ENCODE data around the gene EML4. TPM values are rescaled to one million over a fixed set of nuclear protein-coding genes. Genes with fewer than 3 reads are reported as not detected.

EML4 gene
- total and polyA plus RNA-seq, 9 of the 15 experiments (the other 6 are each of a cell fraction or from before 2014, with no cell fraction given), result 14.7 to 48.3 (median 36.5) TPM

DNA sequence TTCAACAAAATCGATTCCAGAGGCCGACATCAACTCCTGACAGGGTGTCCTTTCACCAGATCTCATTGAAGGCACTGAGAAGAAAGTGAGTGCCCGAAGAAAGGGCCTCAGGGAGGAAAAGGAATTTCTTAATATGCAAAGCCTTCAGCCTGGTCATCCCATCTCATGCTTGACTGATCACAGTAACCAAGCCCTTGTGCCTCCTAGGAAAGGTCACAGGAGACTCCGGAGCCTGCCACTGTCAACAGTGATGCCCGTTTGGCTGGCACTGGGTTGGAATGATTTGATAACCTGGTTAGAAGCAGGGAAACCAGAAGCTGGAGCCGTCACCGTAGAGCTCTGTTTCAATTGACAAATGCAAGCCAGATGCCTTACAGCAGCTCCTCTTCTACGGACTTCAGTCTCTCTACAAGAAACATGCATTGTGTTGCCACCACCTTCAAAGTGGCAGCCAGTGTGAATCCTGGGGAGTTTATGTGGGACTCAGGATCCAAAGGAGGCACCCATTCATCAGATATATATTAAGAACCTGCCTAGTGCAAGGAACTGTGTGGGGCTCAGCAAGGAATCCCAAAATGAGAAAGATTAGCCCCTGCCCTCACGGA, 167.3 kb downstream of the EML4 start:
- intact Hi-C loops (cut with micrococcal nuclease), result no loop called here
- Histone ChIP-seq H3K9me3 (replicated peaks; ENCODE audit: control insufficient read depth, insufficient read depth, low read depth, low read length) (no peaks in the 10 kb centered on the region), H3K9ac (ENCODE audit: insufficient read depth in 1 of 2, low read depth in 2 of 2, low read length in 2 of 2) (no peak overlapping the region), H3K27me3 (ENCODE audit: control insufficient read depth in 2 of 2, insufficient read depth in 2 of 2, low read length in 2 of 2) (no peaks in the 10 kb centered on the region), H3K36me3 (ENCODE audit: control insufficient read depth, insufficient read depth, low read length) (peaks cover 73% of the 10 kb centered on the region), H2AFZ (ENCODE audit: low read depth, low read length) (no peak overlapping the region), H3K9me1 (ENCODE audit: control insufficient read depth, insufficient read depth, low read length) (no peaks in the 10 kb centered on the region), H3K27ac (ENCODE audit: extremely low read depth, low read depth, low read length) (no peak overlapping the region), H3K4me2 (ENCODE audit: insufficient read depth, low read length) (no peak overlapping the region), H3K79me2 (ENCODE audit: control insufficient read depth, insufficient read depth, low read length) (no peaks in the 10 kb centered on the region; the same call in 2 of the 3 replicates), H4K20me1 (replicated peaks; ENCODE audit: control insufficient read depth, insufficient read depth, low read length) (no peaks in the 10 kb centered on the region), H3K4me1 (replicated peaks in 1 of 2; ENCODE audit: control insufficient read depth in 2 of 2, insufficient read depth in 2 of 2, low read length in 2 of 2) (peaks cover 0 to 8% of the 10 kb centered on the region in 2 experiments; a peak in 2 of 5 replicates), H3K4me3 (no peak overlapping the region)
- in situ Hi-C loops (cut with MboI), result no loop called here
- TF ChIP-seq ZNF212 (CRISPR knock-in tag; IDR thresholded peaks at IDR 0.05) (no peak), ZNF316 (IDR thresholded peaks at IDR 0.05) (peak; percentile 19; the same call in 1 of the 2 replicates)
- ChIA-PET CTCF (ENCODE audit: low intra/inter-chr PET ratio) (no interaction called here), POLR2A (interaction anchor here (0.6 kb wide), 1 partner anchor 32 kb away, joined by 3 read pairs; no protein-coding TSS in a partner anchor)
- no TSS peak for BruUV-seq (replicated peaks)
- no peak for FAIRE-seq
- WGBS (ENCODE audit: insufficient coverage, low coverage, missing lambda C conversion rate), result 93% methylated on average over 9 of the region's 9 CpGs
- DNase-seq (ENCODE audit: extremely low read depth in 1 of 4, low spot score in 3 of 4), result no peak
- ATAC-seq, result no peak

- Histone ChIP-seq H4K20me1 (replicated peaks; ENCODE audit: control insufficient read depth, insufficient read depth, low read length) (0 out of 2 replicates have a peak, but pooled peaks cover 3% of the 10 kb centered on the region), H3K27me3 (ENCODE audit: control insufficient read depth in 2 of 2, insufficient read depth in 2 of 2, low read length in 2 of 2) (no peaks in the 10 kb centered on the region), H3K4me2 (ENCODE audit: insufficient read depth, low read length) (no peak overlapping the region), H3K9me1 (ENCODE audit: control insufficient read depth, insufficient read depth, low read length) (no peaks in the 10 kb centered on the region), H3K36me3 (ENCODE audit: control insufficient read depth, insufficient read depth, low read length) (peaks cover 73% of the 10 kb centered on the region), H3K9me3 (replicated peaks; ENCODE audit: control insufficient read depth, insufficient read depth, low read depth, low read length) (no peaks in the 10 kb centered on the region), H3K27ac (ENCODE audit: extremely low read depth, low read depth, low read length) (no peak overlapping the region), H2AFZ (ENCODE audit: low read depth, low read length) (no peak overlapping the region), H3K4me1 (replicated peaks in 1 of 2; ENCODE audit: control insufficient read depth in 2 of 2, insufficient read depth in 2 of 2, low read length in 2 of 2) (no peaks in the 10 kb centered on the region; a peak in 1 of 5 replicates), H3K9ac (ENCODE audit: insufficient read depth in 1 of 2, low read depth in 2 of 2, low read length in 2 of 2) (no peak overlapping the region), H3K79me2 (ENCODE audit: control insufficient read depth, insufficient read depth, low read length) (peaks cover 1% of the 10 kb centered on the region; the same call in 2 of the 3 replicates), H3K4me3 (no peak overlapping the region)
- ATAC-seq (peak; percentile 19; the same call in 1 of the 3 replicates), DNase-seq (ENCODE audit: extremely low read depth in 1 of 4, low spot score in 3 of 4) (peak in 2 of 4 experiments; percentile 23 to 36), FAIRE-seq (no peak)
- intact Hi-C loops (cut with micrococcal nuclease), result no loop called here
- TF ChIP-seq KDM2B (CRISPR knock-in tag; IDR thresholded peaks at IDR 0.05), result no peak
- peak; percentile 88 for TF ChIP-seq MYNN (IDR thresholded peaks at IDR 0.05)
- TF ChIP-seq MYNN (CRISPR knock-in tag; IDR thresholded peaks at IDR 0.05), result no peak; the same call in 1 of the 2 replicates
- no peak for TF ChIP-seq SMC3 (conservative IDR thresholded peaks at IDR 0.05; ENCODE audit: insufficient read depth, low read depth, low read length)
- TF ChIP-seq KDM5B (IDR thresholded peaks at IDR 0.05; ENCODE audit: insufficient replicate concordance, low read depth, low read length), result no peak
- no peak for TF ChIP-seq POLR2H (tag; IDR thresholded peaks at IDR 0.05; ENCODE audit: low read depth)
- peak in 1 of 3 experiments; percentile 17; a peak in 1 of 6 replicates for TF ChIP-seq CTCF (IDR thresholded peaks at IDR 0.05 in 2 of 3, conservative IDR thresholded peaks at IDR 0.05 in 1 of 3; ENCODE audit: insufficient read depth in 2 of 3, low read depth in 1 of 3, low read length in 3 of 3)
- TF ChIP-seq ZFPM2 (CRISPR knock-in tag; IDR thresholded peaks at IDR 0.05), result no peak
- no TSS peak for BruUV-seq (replicated peaks)
- 94% methylated on average over 5 of the region's 5 CpGs for WGBS (ENCODE audit: insufficient coverage, low coverage, missing lambda C conversion rate)
- ChIA-PET POLR2A (no interaction called here), CTCF (ENCODE audit: low intra/inter-chr PET ratio) (no interaction called here)
- in situ Hi-C loops (cut with MboI), result no loop called here
Measured at GRCh38 chr2:42337356-42337820, 168.2 kb downstream of the EML4 start.
